HepG2 (cell line): Measurements from ENCODE around the gene CRYZL1.

Source experiments
- FOXK1 ChIP-seq: sonication (generic); formaldehyde crosslinking; IDR thresholded peaks from 2 replicates; pipeline ENCODE4 v1.4.0; 2020; ENCODE audit warnings: low read depth, missing genetic modification reagents, borderline replicate concordance
- FOXK2 ChIP-seq: fragments of 450-650 bp; IDR thresholded peaks from 2 replicates; pipeline ENCODE4 v1.6.1; 2016
- IKZF1 ChIP-seq: fragments of 450-650 bp; IDR thresholded peaks from 2 replicates; pipeline ENCODE4 v1.7.1; 2016
- KDM5A ChIP-seq: fragments of 200-600 bp; sonication (generic); IDR thresholded peaks from 2 replicates; pipeline ENCODE4 v1.7.0; 2018; ENCODE audit warnings: antibody characterized with exemption, mild to moderate bottlenecking, low read length, borderline replicate concordance
- MAFK ChIP-seq, 2 experiments: IDR thresholded peaks in 1 of 2; conservative IDR thresholded peaks in 1 of 2; 2 replicates each; pipeline ENCODE4 v1.6.1; 2011; ENCODE audit warnings: improper control_type of control experiment in 2 of 2, low read length in 2 of 2
- NFIC ChIP-seq: IDR thresholded peaks from 2 replicates; pipeline ENCODE4 v1.6.1; 2012; ENCODE audit warnings: mild to moderate bottlenecking, low read length, inconsistent platforms
- POLR2AphosphoS5 ChIP-seq: IDR thresholded peaks from 2 replicates; pipeline ENCODE4 v1.6.1; 2012; ENCODE audit warnings: low read depth, low read length
- SMC3 ChIP-seq: IDR thresholded peaks from 2 replicates; pipeline ENCODE4 v1.6.1; 2011; ENCODE audit warnings: low read length, improper control_type of control experiment
- ZFP37 ChIP-seq: sonication (generic); formaldehyde crosslinking; IDR thresholded peaks from 2 replicates; pipeline ENCODE4 v1.4.0; 2020; ENCODE audit warnings: missing genetic modification reagents, borderline replicate concordance
- ZZZ3 ChIP-seq: sonication (generic); formaldehyde crosslinking; IDR thresholded peaks from 2 replicates; pipeline ENCODE4 v1.4.0; 2020; ENCODE audit warnings: missing genetic modification reagents, mild to moderate bottlenecking, borderline replicate concordance

- no peak for TF ChIP-seq FOXK1 (CRISPR knock-in tag)
- TF ChIP-seq POLR2AphosphoS5 = no peak
- no peak for TF ChIP-seq KDM5A
- no peak for TF ChIP-seq ZFP37 (CRISPR knock-in tag)
- TF ChIP-seq IKZF1 = no peak
- no peak for TF ChIP-seq ZZZ3
- TF ChIP-seq NFIC = no peak
- TF ChIP-seq FOXK2 = no peak
- TF ChIP-seq SMC3 = no peak
- no peak for TF ChIP-seq MAFK (conservative IDR thresholded peaks at IDR 0.05 in 1 of 2, IDR thresholded peaks at IDR 0.05 in 1 of 2; ENCODE audit: low read length in 2 of 2)
These were observed 101.9 kb downstream of the CRYZL1 start for GRCh38 chr21:33539616-33540015.
